DND-41 (cell line): Measurements from ENCODE around the gene MESD.
"Not testable (repeated sequence)": the region's sequence is repeated elsewhere in the genome, so short reads cannot be mapped to it uniquely, and the experiment has no call there.

ENCODE experiments used
- EZH2 ChIP-seq: IDR thresholded peaks from 3 replicates; pipeline ENCODE4 v1.6.1; 2012; ENCODE audit warnings: borderline replicate concordance, low read depth, mild to moderate bottlenecking, moderate library complexity, low read length, inconsistent platforms; ENCODE audit not compliant: severe bottlenecking
- TF ChIP-seq, protein P1 (sequence below): IDR thresholded peaks from 2 replicates; pipeline ENCODE4 v1.5.1; 2012; ENCODE audit warnings: borderline replicate concordance, low read length, moderate library complexity, mild to moderate bottlenecking; ENCODE audit not compliant: poor library complexity, severe bottlenecking; ENCODE audit errors: extremely low read depth

DNA sequence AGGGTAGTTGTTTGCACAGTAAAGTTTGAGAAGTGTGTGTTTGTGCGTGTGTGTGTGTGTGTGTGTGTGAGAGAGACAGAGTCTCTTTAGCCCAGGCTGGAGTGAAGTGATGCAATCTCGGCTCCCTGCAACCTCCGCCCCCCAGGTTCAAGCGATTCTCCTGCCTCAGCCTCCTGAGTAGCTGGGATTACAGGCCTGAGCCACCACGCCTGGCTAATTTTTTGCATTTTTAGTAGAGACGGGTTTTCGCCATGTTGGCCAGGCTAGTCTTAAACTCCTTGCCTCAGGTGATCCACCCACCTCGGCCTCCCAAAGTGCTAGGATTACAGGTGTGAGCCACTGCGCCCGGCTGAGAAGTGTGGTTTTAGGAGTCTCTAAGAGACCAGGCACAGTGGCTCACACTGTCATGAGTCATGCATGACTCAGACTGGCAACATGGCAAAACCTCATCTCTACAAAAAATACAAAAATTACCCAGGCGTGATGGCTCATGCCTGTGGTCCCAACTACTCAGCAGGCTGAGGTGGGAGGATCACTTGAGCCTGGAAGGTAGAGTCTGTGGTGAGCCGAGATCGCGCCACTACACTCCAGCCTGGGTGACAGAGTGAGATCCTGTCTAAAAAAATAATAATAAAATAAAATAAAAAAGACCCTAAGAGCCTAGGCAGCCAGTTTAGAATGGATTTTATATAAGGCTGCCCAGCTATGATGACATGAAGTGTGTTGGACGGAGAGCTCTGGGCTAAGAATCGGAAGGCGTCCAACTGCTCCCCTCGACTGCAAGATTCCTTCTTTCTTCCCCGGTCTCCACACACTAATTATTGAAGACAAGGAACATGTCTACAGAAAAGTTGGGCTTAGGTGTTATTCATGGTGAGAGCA lies 33.8 kb downstream of the MESD start:
- TF ChIP-seq, protein P1, sequence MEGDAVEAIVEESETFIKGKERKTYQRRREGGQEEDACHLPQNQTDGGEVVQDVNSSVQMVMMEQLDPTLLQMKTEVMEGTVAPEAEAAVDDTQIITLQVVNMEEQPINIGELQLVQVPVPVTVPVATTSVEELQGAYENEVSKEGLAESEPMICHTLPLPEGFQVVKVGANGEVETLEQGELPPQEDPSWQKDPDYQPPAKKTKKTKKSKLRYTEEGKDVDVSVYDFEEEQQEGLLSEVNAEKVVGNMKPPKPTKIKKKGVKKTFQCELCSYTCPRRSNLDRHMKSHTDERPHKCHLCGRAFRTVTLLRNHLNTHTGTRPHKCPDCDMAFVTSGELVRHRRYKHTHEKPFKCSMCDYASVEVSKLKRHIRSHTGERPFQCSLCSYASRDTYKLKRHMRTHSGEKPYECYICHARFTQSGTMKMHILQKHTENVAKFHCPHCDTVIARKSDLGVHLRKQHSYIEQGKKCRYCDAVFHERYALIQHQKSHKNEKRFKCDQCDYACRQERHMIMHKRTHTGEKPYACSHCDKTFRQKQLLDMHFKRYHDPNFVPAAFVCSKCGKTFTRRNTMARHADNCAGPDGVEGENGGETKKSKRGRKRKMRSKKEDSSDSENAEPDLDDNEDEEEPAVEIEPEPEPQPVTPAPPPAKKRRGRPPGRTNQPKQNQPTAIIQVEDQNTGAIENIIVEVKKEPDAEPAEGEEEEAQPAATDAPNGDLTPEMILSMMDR: not testable (repeated sequence)
- TF ChIP-seq EZH2: not testable (repeated sequence)
